Muscle of leg (tissue), 11 donors: ENCODE data around the gene SLC30A9. TPM values are rescaled to one million over a fixed set of nuclear protein-coding genes. Genes with fewer than 3 reads are reported as not detected.

Source experiments
- DNase-seq: peaks from one replicate; pipeline ENCODE4 v3.0.0; 2013
- H3K27ac ChIP-seq: one replicate; pipeline ENCODE4 v1.5.1; 2013; ENCODE audit warnings: mild to moderate bottlenecking, low read length, control low read depth
- H3K27me3 ChIP-seq: one replicate; pipeline ENCODE4 v1.6.1; 2013; ENCODE audit warnings: low read length; ENCODE audit not compliant: control insufficient read depth, insufficient read depth
- H3K36me3 ChIP-seq: one replicate; pipeline ENCODE4 v1.6.1; 2013; ENCODE audit warnings: low read length; ENCODE audit not compliant: control insufficient read depth, insufficient read depth
- H3K4me1 ChIP-seq: one replicate; pipeline ENCODE4 v1.6.1; 2013; ENCODE audit warnings: low read length; ENCODE audit not compliant: control insufficient read depth, insufficient read depth
- H3K4me3 ChIP-seq: one replicate; pipeline ENCODE4 v1.5.1; 2013; ENCODE audit warnings: low read length, control low read depth
- H3K9me3 ChIP-seq: replicated peaks from 2 replicates; pipeline ENCODE4 v1.6.1; 2013; ENCODE audit warnings: low read depth, low read length; ENCODE audit not compliant: control insufficient read depth
- WGBS: methylation state at CpG from one replicate; pipeline ENCODE4 v1.1.5; 2013; ENCODE audit warnings: missing lambda C conversion rate; ENCODE audit not compliant: insufficient coverage; 5-methylcytosine and 5-hydroxymethylcytosine counted together
- polyA plus RNA-seq, 8 donors: library from polyadenylated mRNA; unstranded; fragments of 120-200 nt; gene quantifications; one replicate each; pipeline versions ENCODE4 v1.2.1 to v1.2.3, GENCODE V29; 2013; ENCODE audit warnings: inconsistent platforms in 1 of 8, low replicate concordance in 1 of 8; ENCODE audit not compliant: insufficient read length in 8 of 8, insufficient read depth in 1 of 8
- total RNA-seq: library from RNA; stranded (reverse); fragments of 120-200 nt; gene quantifications from one replicate; pipeline ENCODE4 v1.2.4, GENCODE V29; 2013

The SLC30A9 gene
- total and polyA plus RNA-seq, 9 donors: 41.8 to 62.0 (median 52.2) TPM

DNA sequence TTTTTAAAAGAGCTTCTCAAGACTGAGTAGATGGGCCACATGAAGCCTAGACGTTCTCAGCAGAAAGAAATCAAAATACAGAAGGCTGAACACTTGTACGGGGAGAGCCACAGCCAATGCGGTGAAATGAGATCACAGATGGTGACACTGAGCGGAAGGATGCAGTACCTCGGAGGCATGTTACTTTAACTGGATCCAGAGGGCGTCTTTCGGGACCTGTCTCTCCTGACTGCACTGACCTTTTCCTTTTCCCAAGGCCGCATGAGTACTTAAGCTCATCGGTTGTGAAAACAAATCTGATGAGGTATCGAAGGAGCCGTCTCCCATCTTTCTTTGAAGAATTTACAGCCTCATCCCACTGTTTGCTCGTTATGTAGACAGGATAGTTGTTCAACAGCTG lies 129.6 kb downstream of the SLC30A9 start:
- H3K9me3 ChIP-seq: no peaks in the 10 kb centered on the region
- no peaks in the 10 kb centered on the region for H3K36me3 ChIP-seq
- H3K27ac ChIP-seq: no peak overlapping the region
- no peak overlapping the region for H3K4me3 ChIP-seq
- no peaks in the 10 kb centered on the region for H3K4me1 ChIP-seq
- 28% methylated on average over 11 of the region's 12 CpGs for WGBS
- peaks cover 27% of the 10 kb centered on the region for H3K27me3 ChIP-seq
- DNase-seq: no peak

DNA sequence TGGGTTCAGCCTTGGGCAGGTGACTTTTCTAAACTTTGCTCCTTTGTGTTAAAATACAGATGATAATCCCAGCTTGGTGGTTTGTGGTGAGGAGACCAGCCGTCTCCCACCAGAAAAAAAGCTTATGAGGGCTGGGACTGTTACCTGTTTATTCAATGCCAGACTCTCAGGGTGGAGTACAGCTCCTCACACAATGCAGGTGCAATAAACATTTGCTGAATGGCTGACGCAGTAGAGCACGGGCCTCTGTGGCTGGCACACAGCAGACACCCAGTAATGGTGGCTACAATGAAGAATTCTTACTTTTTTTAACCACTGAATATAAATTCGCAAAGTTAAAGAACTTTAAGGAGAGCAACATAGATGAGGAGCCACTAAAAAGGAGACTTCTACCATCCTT lies 131.9 kb downstream of the SLC30A9 start:
- WGBS: 83% methylated on average over 1 of the region's 4 CpGs
- no peak for DNase-seq
- H3K9me3 ChIP-seq: no peaks in the 10 kb centered on the region
- no peak overlapping the region for H3K4me3 ChIP-seq
- H3K4me1 ChIP-seq: no peaks in the 10 kb centered on the region
- H3K27me3 ChIP-seq: peaks cover 27% of the 10 kb centered on the region
- H3K27ac ChIP-seq: no peak overlapping the region
- H3K36me3 ChIP-seq: no peaks in the 10 kb centered on the region

DNA sequence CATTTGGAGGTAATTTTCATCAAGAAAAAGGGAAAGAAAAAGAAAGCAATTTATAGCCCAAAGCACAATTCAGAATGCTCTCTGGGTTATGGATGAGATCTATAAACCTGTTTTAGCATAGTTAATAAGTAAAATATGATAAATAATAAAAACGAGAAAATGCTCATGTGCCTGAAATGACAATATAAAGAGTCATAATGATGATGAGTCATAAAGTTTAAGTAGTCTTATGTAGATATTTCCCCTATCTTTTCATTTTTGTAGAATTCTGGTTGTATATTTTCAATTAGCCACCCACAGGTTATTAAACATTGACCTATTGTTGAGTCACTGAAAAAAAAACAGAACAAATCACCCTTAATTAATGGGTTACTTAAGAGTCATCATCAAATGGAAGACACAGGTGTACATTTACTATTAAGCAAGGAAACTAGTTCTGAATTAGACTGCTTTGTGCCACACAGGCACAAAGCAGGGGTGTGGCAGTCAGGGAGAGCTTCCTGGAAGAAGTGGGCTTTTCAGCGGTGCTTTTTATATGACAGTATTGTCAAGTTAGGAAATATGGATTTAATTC lies 132.8 kb downstream of the SLC30A9 start:
- Histone ChIP-seq H3K4me3 (no peak overlapping the region), H3K27ac (no peak overlapping the region), H3K4me1 (no peaks in the 10 kb centered on the region), H3K9me3 (no peaks in the 10 kb centered on the region), H3K36me3 (no peaks in the 10 kb centered on the region), H3K27me3 (peaks cover 27% of the 10 kb centered on the region)
- no peak for DNase-seq
- no CpG with 5 or more reads among the region's 2 CpGs for WGBS

DNA sequence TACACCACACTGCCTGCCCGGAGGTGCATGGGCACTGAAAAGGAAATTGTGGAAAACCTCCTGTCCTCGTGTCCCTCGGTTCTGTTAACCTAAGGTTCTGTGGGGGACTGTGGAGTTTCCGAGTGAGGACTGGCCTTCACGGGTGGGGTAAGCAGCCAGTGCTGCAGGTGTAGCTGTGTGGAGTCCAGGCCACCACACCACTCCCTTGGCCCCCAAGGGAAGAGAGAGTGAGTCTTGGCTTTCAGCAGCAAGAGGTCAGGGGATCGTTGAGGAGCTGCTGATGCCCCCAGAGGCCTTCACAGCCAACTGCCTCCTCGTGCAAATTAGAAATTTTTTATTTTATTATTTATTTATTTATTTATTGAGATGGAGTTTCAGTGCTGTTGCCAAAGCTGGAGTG lies 141.8 kb downstream of the SLC30A9 start:
- Histone ChIP-seq H3K9me3 (no peaks in the 10 kb centered on the region), H3K4me1 (no peaks in the 10 kb centered on the region), H3K4me3 (no peak overlapping the region), H3K27ac (no peak overlapping the region), H3K36me3 (no peaks in the 10 kb centered on the region), H3K27me3 (peaks cover 4% of the 10 kb centered on the region)
- no peak for DNase-seq
- WGBS: 95% methylated on average over 3 of the region's 7 CpGs

DNA sequence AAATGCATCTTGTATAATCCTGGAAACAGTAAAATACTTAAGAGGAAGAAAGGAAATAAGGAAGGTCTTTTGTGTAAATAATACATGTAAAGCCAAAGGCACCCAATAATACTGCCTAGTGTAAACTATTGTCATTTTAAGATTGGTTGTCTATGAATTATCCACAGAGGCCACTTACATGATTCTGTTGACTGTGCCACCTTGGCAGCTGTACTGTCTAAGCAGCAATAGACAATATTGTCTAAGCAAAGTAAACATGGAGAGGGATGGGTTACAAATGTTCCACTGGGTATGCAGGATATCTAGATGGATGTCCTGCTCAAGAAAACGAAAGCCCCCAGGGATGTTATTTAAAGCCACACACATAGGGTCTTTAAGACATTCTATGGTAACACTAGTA lies 142.7 kb downstream of the SLC30A9 start:
- Histone ChIP-seq H3K36me3 (no peaks in the 10 kb centered on the region), H3K4me1 (no peaks in the 10 kb centered on the region), H3K9me3 (no peaks in the 10 kb centered on the region), H3K27ac (no peak overlapping the region), H3K27me3 (peaks cover 4% of the 10 kb centered on the region), H3K4me3 (no peak overlapping the region)
- no CpG with 5 or more reads among the region's 1 CpG for WGBS
- no peak for DNase-seq

DNA sequence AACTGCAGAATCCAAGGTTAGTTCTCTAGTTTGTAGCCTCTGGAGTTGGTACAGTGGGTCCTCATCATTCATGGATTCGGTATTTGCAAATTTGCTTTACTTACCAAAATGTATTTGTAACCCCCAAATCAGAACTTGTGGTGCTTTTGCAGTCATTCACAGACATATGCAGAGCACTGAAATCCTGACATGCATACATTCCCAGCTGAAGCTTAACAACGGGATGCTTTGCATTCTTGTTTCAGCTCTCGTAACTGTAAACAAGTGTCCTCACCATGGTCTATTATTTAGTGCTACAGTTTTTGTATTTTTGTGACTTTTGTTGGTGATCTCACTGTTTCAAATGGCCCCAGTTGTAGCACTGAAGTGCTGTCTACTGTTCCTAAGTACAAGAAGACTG lies 146.0 kb downstream of the SLC30A9 start:
- DNase-seq: no peak
- H3K4me1 ChIP-seq: no peaks in the 10 kb centered on the region
- no peak overlapping the region for H3K27ac ChIP-seq
- H3K36me3 ChIP-seq: no peaks in the 10 kb centered on the region
- peaks cover 4% of the 10 kb centered on the region for H3K27me3 ChIP-seq
- H3K4me3 ChIP-seq: no peak overlapping the region
- WGBS: 70% methylated on average over 2 of the region's 3 CpGs
- no peaks in the 10 kb centered on the region for H3K9me3 ChIP-seq

Other genes with a start within 250 kb of the SLC30A9 start
- not detected for gene PHOX2B, start 241.8 kb upstream of the SLC30A9 start, total RNA-seq
- under 1 TPM in 3 of 8 donors, not detected in 5; 0.05 to 0.58 (median 0.28) TPM for gene PHOX2B, start 241.8 kb upstream of the SLC30A9 start, polyA plus RNA-seq
- gene TMEM33, start 55.1 kb upstream of the SLC30A9 start, total RNA-seq: 17.6 TPM
- gene TMEM33, start 55.1 kb upstream of the SLC30A9 start, polyA plus RNA-seq: 10 to 100 TPM; 11.9 to 24.5 (median 16.2) TPM
- gene DCAF4L1, start 8.8 kb upstream of the SLC30A9 start, total RNA-seq: 0.18 TPM
- under 1 TPM; 0.05 to 0.40 (median 0.18) TPM for gene DCAF4L1, start 8.8 kb upstream of the SLC30A9 start, polyA plus RNA-seq
- gene BEND4, start 162.1 kb downstream of the SLC30A9 start, total RNA-seq: 0.04 TPM
- gene BEND4, start 162.1 kb downstream of the SLC30A9 start, polyA plus RNA-seq: under 1 TPM; 0.03 to 0.26 (median 0.07) TPM